HS-5 (cell line): Measurements from ENCODE around the gene NCAPH2.
A peak's percentile ranks its signal among the peaks of the same experiment; 100 is the strongest.

Experiments used
- DNase-seq: peaks from one replicate; pipeline ENCODE4 v3.0.0-alpha.2; 2012; ENCODE audit warnings: low read depth

The NCAPH2 gene

GRCh38 chr22:50474710-50475651 lies 33.0 kb upstream of the NCAPH2 start, which contains the start of gene SBF1:
Gene SBF1 (minus strand): TSS chr22:50475035. CDS start chr22:50474840, 195 bp downstream.
- peak; percentile 48 for DNase-seq

- DNase-seq, result no peak
Measured at GRCh38 chr22:50475652-50476002, 32.4 kb upstream of the NCAPH2 start.

- no peak for DNase-seq
Measured at GRCh38 chr22:50476868-50477267, 31.2 kb upstream of the NCAPH2 start.

- no peak for DNase-seq
Measured at GRCh38 chr22:50477923-50478322, 30.1 kb upstream of the NCAPH2 start.

- DNase-seq, result no peak
Measured at GRCh38 chr22:50479721-50480120, 28.3 kb upstream of the NCAPH2 start.

- DNase-seq, result no peak
Measured at GRCh38 chr22:50481045-50481439, 27.0 kb upstream of the NCAPH2 start.

GRCh38 chr22:50481440-50482106 lies 26.5 kb upstream of the NCAPH2 start, which contains the start of gene ADM2:
Gene ADM2 (plus strand): TSS chr22:50481543. CDS start chr22:50481848, 305 bp downstream.
- DNase-seq, result no peak

GRCh38 chr22:50482107-50483074 lies 25.6 kb upstream of the NCAPH2 start:
- no peak for DNase-seq

- DNase-seq, result no peak
Measured at GRCh38 chr22:50483106-50483505, 24.9 kb upstream of the NCAPH2 start.

- DNase-seq, result no peak
Measured at GRCh38 chr22:50483556-50483955, 24.5 kb upstream of the NCAPH2 start.

- no peak for DNase-seq
Measured at GRCh38 chr22:50483977-50484853, 23.8 kb upstream of the NCAPH2 start.

- DNase-seq, result no peak
Measured at GRCh38 chr22:50485221-50486131, 22.5 kb upstream of the NCAPH2 start.

- no peak for DNase-seq
Measured at GRCh38 chr22:50486561-50487289, 21.3 kb upstream of the NCAPH2 start, which contains the start of gene MIOX. Gene MIOX (plus strand): TSS chr22:50486859. CDS start chr22:50486898, 39 bp downstream.

- no peak for DNase-seq
Measured at GRCh38 chr22:50487290-50488005, 20.6 kb upstream of the NCAPH2 start.

- no peak for DNase-seq
Measured at GRCh38 chr22:50488006-50488677, 19.9 kb upstream of the NCAPH2 start.

GRCh38 chr22:50488886-50489285 lies 19.1 kb upstream of the NCAPH2 start:
- DNase-seq, result no peak

- DNase-seq, result no peak
Measured at GRCh38 chr22:50489363-50490243, 18.4 kb upstream of the NCAPH2 start.
